Measurements from ENCODE around the gene TRIOBP.

DNA sequence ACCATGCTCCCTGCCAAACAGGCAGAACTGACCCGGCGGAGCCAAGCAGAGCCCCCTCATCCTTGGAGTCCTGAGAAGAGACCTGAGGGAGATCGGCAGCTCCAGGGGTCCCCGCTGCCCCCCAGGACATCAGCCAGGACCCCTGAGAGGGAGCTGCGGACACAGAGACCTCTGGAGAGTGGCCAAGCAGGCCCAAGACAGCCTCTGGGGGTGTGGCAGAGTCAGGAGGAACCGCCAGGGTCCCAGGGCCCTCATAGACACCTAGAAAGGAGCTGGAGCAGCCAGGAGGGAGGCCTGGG lies 37.5 kb downstream of the TRIOBP start:
- no peak for TF ChIP-seq CHD1 (IDR thresholded peaks at IDR 0.05; ENCODE audit: low read depth, low read length)
- TF ChIP-seq POLR2A (IDR thresholded peaks at IDR 0.05; ENCODE audit: low read depth, low read length), result no peak
- no peak for TF ChIP-seq CTCF (conservative IDR thresholded peaks at IDR 0.05; ENCODE audit: low read depth, low read length)
- no peak for TF ChIP-seq CEBPB (IDR thresholded peaks at IDR 0.05; ENCODE audit: low read depth, low read length)
- no peak for TF ChIP-seq BHLHE40 (IDR thresholded peaks at IDR 0.05; ENCODE audit: low read depth, low read length)
- TF ChIP-seq MAFK (IDR thresholded peaks at IDR 0.05; ENCODE audit: low read depth, low read length), result no peak
- TF ChIP-seq RAD21 (IDR thresholded peaks at IDR 0.05; ENCODE audit: low read length), result no peak
- TF ChIP-seq, protein P1, sequence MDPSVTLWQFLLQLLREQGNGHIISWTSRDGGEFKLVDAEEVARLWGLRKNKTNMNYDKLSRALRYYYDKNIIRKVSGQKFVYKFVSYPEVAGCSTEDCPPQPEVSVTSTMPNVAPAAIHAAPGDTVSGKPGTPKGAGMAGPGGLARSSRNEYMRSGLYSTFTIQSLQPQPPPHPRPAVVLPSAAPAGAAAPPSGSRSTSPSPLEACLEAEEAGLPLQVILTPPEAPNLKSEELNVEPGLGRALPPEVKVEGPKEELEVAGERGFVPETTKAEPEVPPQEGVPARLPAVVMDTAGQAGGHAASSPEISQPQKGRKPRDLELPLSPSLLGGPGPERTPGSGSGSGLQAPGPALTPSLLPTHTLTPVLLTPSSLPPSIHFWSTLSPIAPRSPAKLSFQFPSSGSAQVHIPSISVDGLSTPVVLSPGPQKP (IDR thresholded peaks at IDR 0.05; ENCODE audit: borderline replicate concordance, low read depth, low read length), result no peak
- TF ChIP-seq FOS (IDR thresholded peaks at IDR 0.05; ENCODE audit: low read depth, low read length), result no peak
- TF ChIP-seq RFX5 (IDR thresholded peaks at IDR 0.05; ENCODE audit: low read depth, low read length), result no peak

Measured in IMR-90 (cell line).